Measurements from ENCODE around the gene PRSS57. TPM values are rescaled to one million over a fixed set of nuclear protein-coding genes. Genes with fewer than 3 reads are reported as not detected.
"Not testable (repeated sequence)": the region's sequence is repeated elsewhere in the genome, so short reads cannot be mapped to it uniquely, and the experiment has no call there.

The PRSS57 gene
- total RNA-seq, 1 donor from 2014 or later, result not detected

DNA sequence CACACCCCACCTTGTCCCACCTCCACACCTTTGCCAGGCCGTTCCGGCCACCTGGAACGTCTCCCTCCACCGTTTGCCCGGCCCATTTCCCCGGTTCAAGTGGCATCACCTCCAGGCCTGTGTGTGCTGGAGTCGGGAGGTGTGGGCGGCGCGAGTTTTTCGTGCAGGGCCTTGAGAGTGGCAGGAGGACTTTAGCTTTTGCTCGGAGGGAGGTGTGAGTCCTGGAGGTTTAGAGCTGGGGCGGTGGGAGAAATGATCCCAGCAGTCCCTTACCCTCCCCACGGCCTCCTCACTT is 9.1 kb upstream of the PRSS57 start:
- Histone ChIP-seq H3K9me3 (replicated peaks) (peaks cover 3% of the 10 kb centered on the region), H3K27ac (replicated peaks) (no peak overlapping the region), H3K4me3 (peak overlapping the region; percentile 52), H3K4me1 (peaks cover 34% of the 10 kb centered on the region), H3K27me3 (ENCODE audit: low read depth) (peaks cover 48% of the 10 kb centered on the region), H3K36me3 (no peaks in the 10 kb centered on the region)
- intact Hi-C loops (cut with micrococcal nuclease), result no loop called here
- no peak for DNase-seq
- TF ChIP-seq, protein P1, sequence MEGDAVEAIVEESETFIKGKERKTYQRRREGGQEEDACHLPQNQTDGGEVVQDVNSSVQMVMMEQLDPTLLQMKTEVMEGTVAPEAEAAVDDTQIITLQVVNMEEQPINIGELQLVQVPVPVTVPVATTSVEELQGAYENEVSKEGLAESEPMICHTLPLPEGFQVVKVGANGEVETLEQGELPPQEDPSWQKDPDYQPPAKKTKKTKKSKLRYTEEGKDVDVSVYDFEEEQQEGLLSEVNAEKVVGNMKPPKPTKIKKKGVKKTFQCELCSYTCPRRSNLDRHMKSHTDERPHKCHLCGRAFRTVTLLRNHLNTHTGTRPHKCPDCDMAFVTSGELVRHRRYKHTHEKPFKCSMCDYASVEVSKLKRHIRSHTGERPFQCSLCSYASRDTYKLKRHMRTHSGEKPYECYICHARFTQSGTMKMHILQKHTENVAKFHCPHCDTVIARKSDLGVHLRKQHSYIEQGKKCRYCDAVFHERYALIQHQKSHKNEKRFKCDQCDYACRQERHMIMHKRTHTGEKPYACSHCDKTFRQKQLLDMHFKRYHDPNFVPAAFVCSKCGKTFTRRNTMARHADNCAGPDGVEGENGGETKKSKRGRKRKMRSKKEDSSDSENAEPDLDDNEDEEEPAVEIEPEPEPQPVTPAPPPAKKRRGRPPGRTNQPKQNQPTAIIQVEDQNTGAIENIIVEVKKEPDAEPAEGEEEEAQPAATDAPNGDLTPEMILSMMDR (IDR thresholded peaks at IDR 0.05; ENCODE audit: borderline replicate concordance), result no peak

DNA sequence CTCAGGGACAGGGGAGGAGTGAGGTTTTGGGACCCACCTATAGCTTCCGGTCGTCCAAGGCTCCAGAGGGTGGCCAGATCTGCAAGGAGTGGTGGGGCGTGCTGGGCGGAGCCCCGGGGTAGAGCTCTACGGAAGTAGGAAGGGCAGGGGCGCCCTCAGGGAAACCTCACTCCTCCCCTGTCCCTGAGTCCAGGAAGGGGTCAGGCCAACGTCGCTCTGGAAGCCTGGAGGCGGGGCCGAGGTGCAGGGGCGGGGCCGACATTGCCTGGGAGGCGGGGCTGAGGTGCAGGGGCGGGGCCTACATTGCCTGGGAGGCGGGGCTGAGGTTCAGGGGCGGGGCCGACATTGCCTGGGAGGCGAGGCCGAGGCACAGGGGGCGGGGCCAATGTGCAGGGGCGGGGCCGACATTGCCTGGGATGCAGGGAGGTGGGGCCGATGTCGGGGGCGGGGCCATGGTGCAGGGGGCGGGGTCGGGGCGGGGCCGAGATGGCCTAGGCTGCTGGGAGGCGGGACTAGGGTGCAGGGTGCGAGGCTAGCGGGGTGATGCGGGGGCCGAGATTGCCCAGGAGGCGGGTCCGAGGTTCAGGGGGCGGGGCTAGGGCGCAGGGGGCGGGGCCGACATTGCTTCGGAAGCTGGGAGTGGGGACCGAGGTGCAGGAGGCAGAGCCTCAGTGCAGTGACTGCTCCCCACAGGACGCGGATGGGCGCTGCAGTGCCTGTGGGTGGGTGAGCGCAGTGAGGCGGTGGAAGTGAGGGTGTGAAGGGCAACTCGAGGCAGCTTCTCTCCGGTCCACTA is 8.6 kb upstream of the PRSS57 start:
- H3K9me3 ChIP-seq (replicated peaks), result peaks cover 3% of the 10 kb centered on the region
- H3K27me3 ChIP-seq (ENCODE audit: low read depth), result peaks cover 49% of the 10 kb centered on the region
- TF ChIP-seq, protein P1 (IDR thresholded peaks at IDR 0.05; ENCODE audit: borderline replicate concordance), result no peak
- H3K4me1 ChIP-seq, result peaks cover 29% of the 10 kb centered on the region
- H3K27ac ChIP-seq (replicated peaks), result peak overlapping the region; percentile 71
- intact Hi-C loops (cut with micrococcal nuclease), result no loop called here
- H3K36me3 ChIP-seq, result no peaks in the 10 kb centered on the region
- H3K4me3 ChIP-seq, result peak overlapping the region; percentile 52
- DNase-seq, result peak; percentile 77

DNA sequence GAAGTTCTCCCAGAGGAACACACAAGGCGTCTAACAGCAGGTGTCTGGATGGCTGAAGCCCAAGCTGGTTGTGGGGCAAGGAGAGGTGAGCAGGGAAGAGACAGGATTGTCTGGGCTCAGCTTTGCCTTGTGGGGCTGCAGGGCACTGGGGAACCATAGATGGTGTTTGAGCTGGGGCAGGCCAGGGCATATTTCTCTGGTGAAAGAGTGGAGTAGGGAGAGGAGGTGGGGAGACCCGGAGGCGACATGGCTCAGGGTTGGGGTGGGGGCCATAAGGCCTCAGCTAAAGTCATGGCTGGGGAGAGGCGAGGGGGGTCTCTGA is 8.0 kb upstream of the PRSS57 start:
- Histone ChIP-seq H3K36me3 (no peaks in the 10 kb centered on the region), H3K27me3 (ENCODE audit: low read depth) (peaks cover 50% of the 10 kb centered on the region), H3K4me1 (peaks cover 27% of the 10 kb centered on the region), H3K27ac (replicated peaks) (peak overlapping the region; percentile 71), H3K9me3 (replicated peaks) (peaks cover 3% of the 10 kb centered on the region), H3K4me3 (peak overlapping the region; percentile 52)
- intact Hi-C loops (cut with micrococcal nuclease), result no loop called here
- no peak for DNase-seq
- TF ChIP-seq, protein P1 (IDR thresholded peaks at IDR 0.05; ENCODE audit: borderline replicate concordance), result no peak

DNA sequence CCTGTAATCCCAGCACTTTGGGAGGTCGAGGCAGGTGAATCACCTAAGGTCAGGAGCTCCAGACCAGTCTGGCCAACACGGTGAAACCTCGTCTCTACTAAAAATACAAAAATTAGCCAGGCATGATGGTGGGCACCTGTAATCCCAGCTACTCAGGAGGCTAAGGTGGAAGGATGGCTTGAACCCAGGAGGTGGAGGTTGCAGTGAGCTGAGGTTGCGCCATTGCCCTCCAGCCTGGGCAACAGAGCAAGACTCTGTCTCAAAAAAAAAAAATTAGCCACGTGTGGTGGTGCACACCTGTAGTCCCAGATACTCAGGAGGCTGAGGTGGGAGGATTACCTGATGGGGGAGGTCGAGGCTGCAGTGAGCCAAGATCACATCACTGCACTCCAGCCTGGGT is 7.6 kb upstream of the PRSS57 start:
- intact Hi-C loops (cut with micrococcal nuclease); H3K9me3 ChIP-seq (replicated peaks); H3K36me3 ChIP-seq; DNase-seq: not testable (repeated sequence)
- H3K4me1 ChIP-seq, result peaks cover 23% of the 10 kb centered on the region
- H3K4me3 ChIP-seq, result peak overlapping the region; percentile 52
- H3K27me3 ChIP-seq (ENCODE audit: low read depth), result peaks cover 50% of the 10 kb centered on the region
- H3K27ac ChIP-seq (replicated peaks), result peak overlapping the region; percentile 71

DNA sequence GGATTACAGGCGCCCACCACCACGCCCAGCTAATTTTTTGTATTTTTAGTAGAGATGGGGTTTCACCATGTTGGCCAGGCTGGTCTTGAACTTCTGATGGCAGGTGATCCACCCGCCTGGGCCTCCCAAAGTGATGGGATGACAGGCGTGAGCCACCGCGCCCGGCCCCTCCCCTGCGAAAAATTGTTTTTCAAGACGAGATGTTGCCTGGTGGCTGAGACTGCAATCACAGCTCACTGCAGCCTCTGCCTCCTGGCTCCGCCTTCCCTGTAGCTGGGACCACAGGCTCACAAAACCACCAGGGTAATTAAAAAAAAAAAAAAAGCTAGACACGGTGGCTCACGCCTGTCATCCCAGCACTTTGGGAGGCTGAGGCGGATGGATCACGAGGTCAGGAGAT is 4.6 kb upstream of the PRSS57 start:
- H3K36me3 ChIP-seq; H3K27ac ChIP-seq (replicated peaks); H3K9me3 ChIP-seq (replicated peaks); intact Hi-C loops (cut with micrococcal nuclease); H3K4me3 ChIP-seq; DNase-seq: not testable (repeated sequence)
- Histone ChIP-seq H3K27me3 (ENCODE audit: low read depth) (peaks cover 65% of the 10 kb centered on the region), H3K4me1 (peaks cover 14% of the 10 kb centered on the region)

DNA sequence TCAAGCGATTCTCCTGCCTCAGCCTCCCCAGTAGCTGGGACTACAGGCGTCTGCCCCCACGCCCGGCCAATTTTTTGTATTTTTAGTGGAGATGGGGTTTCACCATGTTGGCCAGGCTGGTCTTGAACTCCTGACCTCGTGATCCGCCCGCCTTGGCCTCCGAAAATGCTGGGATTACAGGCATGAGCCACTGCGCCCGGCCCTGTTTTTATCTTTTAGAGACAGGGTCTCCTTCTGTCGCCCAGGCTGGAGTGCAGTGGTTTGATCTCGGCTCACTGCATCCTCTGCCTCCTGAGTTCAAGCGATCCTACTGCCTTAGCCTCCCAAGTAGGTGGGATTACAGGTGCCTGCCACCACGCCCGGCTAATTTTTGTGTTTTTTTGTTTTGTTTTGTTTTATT is 3.3 kb upstream of the PRSS57 start:
- DNase-seq; H3K36me3 ChIP-seq; H3K4me1 ChIP-seq; H3K4me3 ChIP-seq; H3K27ac ChIP-seq (replicated peaks); H3K9me3 ChIP-seq (replicated peaks); intact Hi-C loops (cut with micrococcal nuclease): not testable (repeated sequence)
- H3K27me3 ChIP-seq (ENCODE audit: low read depth), result peaks cover 57% of the 10 kb centered on the region

DNA sequence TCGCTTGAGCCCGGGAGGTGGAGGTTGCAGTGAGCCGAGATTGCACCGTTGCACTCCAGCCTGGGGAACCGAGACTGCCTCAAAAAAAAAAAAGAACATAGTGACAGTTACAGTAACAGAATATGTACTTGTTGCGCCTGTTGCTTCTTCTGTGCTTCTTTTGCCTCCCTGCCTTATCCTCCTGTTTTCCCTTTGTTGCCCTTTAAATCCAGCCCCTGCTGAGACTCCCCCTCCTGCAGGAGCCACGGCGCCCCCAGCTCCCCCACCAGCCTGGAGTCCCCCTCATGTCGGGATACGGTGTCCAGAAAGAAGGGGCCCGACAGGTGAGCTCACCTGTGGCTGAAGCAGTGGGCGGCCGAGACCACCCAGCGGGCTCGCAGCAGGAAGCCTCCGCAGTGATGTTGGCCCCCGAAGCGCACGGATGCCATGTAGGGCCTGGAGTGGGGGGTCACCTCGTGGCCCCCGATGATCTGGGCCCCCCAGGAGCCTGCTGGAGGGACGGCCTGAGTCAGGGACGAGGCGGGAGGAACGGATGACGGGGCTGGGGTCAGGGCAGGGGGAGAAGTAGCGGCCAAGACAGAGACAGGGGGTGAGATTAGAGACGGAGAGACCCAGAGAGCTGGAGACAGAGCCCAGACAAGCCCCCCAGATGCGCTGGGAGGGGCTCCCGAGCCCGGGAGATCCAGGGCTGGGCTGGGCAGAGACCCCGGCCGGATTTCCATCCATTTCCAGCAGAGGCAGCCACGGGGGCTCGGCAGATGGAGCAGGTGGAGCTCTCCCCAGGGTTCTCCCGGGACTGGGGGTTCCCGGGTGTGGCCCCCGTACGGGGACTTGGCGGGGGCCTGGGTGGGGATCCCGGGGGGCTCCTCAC is 536 bp downstream of the PRSS57 start:
- H3K9me3 ChIP-seq (replicated peaks), result no peaks in the 10 kb centered on the region
- no peaks in the 10 kb centered on the region for H3K36me3 ChIP-seq
- intact Hi-C loops (cut with micrococcal nuclease), result no loop called here
- H3K27ac ChIP-seq (replicated peaks), result no peak overlapping the region
- peaks cover 32% of the 10 kb centered on the region for H3K27me3 ChIP-seq (ENCODE audit: low read depth)
- DNase-seq, result no peak
- TF ChIP-seq, protein P1 (IDR thresholded peaks at IDR 0.05; ENCODE audit: borderline replicate concordance), result no peak
- no peak overlapping the region for H3K4me3 ChIP-seq
- no peaks in the 10 kb centered on the region for H3K4me1 ChIP-seq
